HL-60 (cell line): ENCODE measurements around the gene ANKS1B.

ENCODE experiments used
- DNase-seq, 2 experiments: peaks; one replicate each; pipeline ENCODE4 v3.0.0-alpha.2; 2010 to 2020; ENCODE audit warnings: low read depth in 1 of 2, low spot score in 1 of 2
- H3K27ac ChIP-seq: fragments of 250-450 bp; sonication (Bioruptor Pico); replicated peaks from 2 replicates; pipeline ENCODE4 v1.5.1; 2020; ENCODE audit warnings: mild to moderate bottlenecking, moderate library complexity
- H3K27me3 ChIP-seq: fragments of 250-450 bp; sonication (Bioruptor Pico); 2 replicates; pipeline ENCODE4 v1.5.1; 2021; ENCODE audit warnings: mild to moderate bottlenecking, moderate library complexity; ENCODE audit not compliant: insufficient read depth, poor library complexity, severe bottlenecking
- H3K4me3 ChIP-seq: replicated peaks from 2 replicates; pipeline ENCODE4 v1.5.1; 2011; ENCODE audit warnings: mild to moderate bottlenecking, control low read depth, low read length; ENCODE audit not compliant: insufficient read depth
- CTCF ChIP-seq: IDR thresholded peaks from one replicate; pipeline ENCODE4 v1.5.1; 2011; ENCODE audit warnings: low read length, control low read depth, inconsistent platforms; ENCODE audit not compliant: insufficient read depth
- GABPA ChIP-seq: IDR thresholded peaks from 2 replicates; pipeline ENCODE4 v1.6.1; 2012; ENCODE audit warnings: low read depth
- POLR2AphosphoS5 ChIP-seq: IDR thresholded peaks from 2 replicates; pipeline ENCODE4 v1.6.1; 2012; ENCODE audit warnings: low read depth
- REST ChIP-seq: IDR thresholded peaks from 2 replicates; pipeline ENCODE4 v1.6.1; 2012; ENCODE audit warnings: low read depth; ENCODE audit not compliant: insufficient replicate concordance
- SPI1 ChIP-seq: IDR thresholded peaks from 2 replicates; pipeline ENCODE4 v1.6.1; 2012; ENCODE audit warnings: low read depth, mild to moderate bottlenecking, borderline replicate concordance

ANKS1B gene

GRCh38 chr12:99146185-99146584 is 838.6 kb downstream of the ANKS1B start:
- no peaks in the 10 kb centered on the region for H3K27me3 ChIP-seq
- TF ChIP-seq GABPA (no peak), SPI1 (no peak), POLR2AphosphoS5 (no peak), REST (no peak)
- H3K27ac ChIP-seq = no peak overlapping the region
- no peak overlapping the region for H3K4me3 ChIP-seq
- no peak for DNase-seq

- no peak overlapping the region for H3K27ac ChIP-seq
- no peak overlapping the region for H3K4me3 ChIP-seq
- no peak for DNase-seq
- TF ChIP-seq REST = no peak
- no peak for TF ChIP-seq CTCF
- TF ChIP-seq POLR2AphosphoS5 = no peak
- no peak for TF ChIP-seq SPI1
- no peak for TF ChIP-seq GABPA
- no peaks in the 10 kb centered on the region for H3K27me3 ChIP-seq
These were observed 842.1 kb downstream of the ANKS1B start for GRCh38 chr12:99142651-99143050.

- DNase-seq = no peak
- Histone ChIP-seq H3K27ac (no peak overlapping the region), H3K4me3 (no peak overlapping the region), H3K27me3 (no peaks in the 10 kb centered on the region)
- TF ChIP-seq SPI1 = no peak
- TF ChIP-seq POLR2AphosphoS5 = no peak
- no peak for TF ChIP-seq GABPA
- no peak for TF ChIP-seq CTCF
- no peak for TF ChIP-seq REST
These were observed 844.6 kb downstream of the ANKS1B start for GRCh38 chr12:99140017-99140720.
